GM23338 (cell line): ENCODE results near the gene ATP9B. TPM values are rescaled to one million over a fixed set of nuclear protein-coding genes. Genes with fewer than 3 reads are reported as not detected.

Source experiments
- ATAC-seq: fragments of 200-7000 bp; cut with Tn5 transposase; 3 replicates; pipeline ENCODE4 v1.9.1; 2020
- DNase-seq: peaks from one replicate; pipeline ENCODE4 v3.0.0-alpha.2; 2015; ENCODE audit warnings: low spot score
- H2AFZ ChIP-seq: fragments of 200-600 bp; sonication (generic); 2 replicates; pipeline ENCODE4 v1.8.0; 2016; ENCODE audit warnings: antibody characterized with exemption, mild to moderate bottlenecking, moderate library complexity
- H3F3A ChIP-seq: fragments of 200-600 bp; sonication (generic); replicated peaks from 2 replicates; pipeline ENCODE4 v1.8.0; 2017; ENCODE audit warnings: antibody characterized with exemption, mixed run types, low read depth
- H3K27ac ChIP-seq: fragments of 200-600 bp; sonication (generic); 2 replicates; pipeline ENCODE4 v1.6.1; 2016; ENCODE audit warnings: low read depth
- H3K27me3 ChIP-seq: fragments of 200-600 bp; sonication (generic); 2 replicates; pipeline ENCODE4 v1.8.0; 2016; ENCODE audit warnings: mild to moderate bottlenecking, mixed run types, moderate library complexity; ENCODE audit not compliant: insufficient read depth
- H3K36me3 ChIP-seq: fragments of 200-600 bp; sonication (generic); 2 replicates; pipeline ENCODE4 v1.8.0; 2016; ENCODE audit warnings: mild to moderate bottlenecking; ENCODE audit not compliant: insufficient read depth
- H3K4me1 ChIP-seq: fragments of 200-600 bp; sonication (generic); 2 replicates; pipeline ENCODE4 v1.8.0; 2016; ENCODE audit warnings: mild to moderate bottlenecking, moderate library complexity; ENCODE audit not compliant: insufficient read depth
- H3K4me2 ChIP-seq: fragments of 200-600 bp; sonication (generic); 2 replicates; pipeline ENCODE4 v1.7.1; 2017; ENCODE audit warnings: mixed run types
- H3K4me3 ChIP-seq: fragments of 200-600 bp; sonication (generic); 2 replicates; pipeline ENCODE4 v1.6.1; 2016; ENCODE audit warnings: mixed run types
- H3K79me2 ChIP-seq: fragments of 200-600 bp; sonication (generic); replicated peaks from 2 replicates; pipeline ENCODE4 v1.8.0; 2017; ENCODE audit warnings: mild to moderate bottlenecking; ENCODE audit not compliant: insufficient read depth
- H3K9me2 ChIP-seq: fragments of 200-600 bp; sonication (generic); 2 replicates; pipeline ENCODE4 v1.8.0; 2017; ENCODE audit not compliant: insufficient read depth
- H4K20me1 ChIP-seq: fragments of 200-600 bp; sonication (generic); replicated peaks from 2 replicates; pipeline ENCODE4 v1.8.0; 2017; ENCODE audit warnings: mild to moderate bottlenecking; ENCODE audit not compliant: insufficient read depth
- H3K27ac Mint-ChIP-seq: 2 replicates; pipeline ENCODE4 v1.8.0; 2020; ENCODE audit warnings: inconsistent platforms, mild to moderate bottlenecking, moderate library complexity, mixed read lengths
- H3K27me3 Mint-ChIP-seq: 3 replicates; pipeline ENCODE4 v1.8.0; 2022; ENCODE audit warnings: low read depth, mild to moderate bottlenecking, moderate library complexity, mixed read lengths, inconsistent platforms; ENCODE audit not compliant: insufficient read depth, poor library complexity
- H3K36me3 Mint-ChIP-seq: 3 replicates; pipeline ENCODE4 v1.8.0; 2021; ENCODE audit warnings: low read depth, mild to moderate bottlenecking, inconsistent platforms, moderate library complexity, mixed read lengths
- H3K4me1 Mint-ChIP-seq: 3 replicates; pipeline ENCODE4 v1.8.0; 2020; ENCODE audit warnings: mild to moderate bottlenecking, inconsistent platforms, mixed read lengths
- H3K4me3 Mint-ChIP-seq: 3 replicates; pipeline ENCODE4 v1.8.0; 2021; ENCODE audit warnings: moderate library complexity, mild to moderate bottlenecking, inconsistent platforms, mixed read lengths
- H3K9me3 Mint-ChIP-seq: 3 replicates; pipeline ENCODE4 v1.8.0; 2020; ENCODE audit warnings: moderate library complexity, mild to moderate bottlenecking, inconsistent platforms, mixed read lengths
- CREB1 ChIP-seq: fragments of 250-450 bp; sonication (Bioruptor Pico); IDR thresholded peaks from 2 replicates; pipeline ENCODE4 v1.5.0; 2020; ENCODE audit warnings: low read depth, mild to moderate bottlenecking, moderate library complexity
- CTCF ChIP-seq, 2 experiments: fragments of 200-600 bp in 1 of 2; sonication (generic) in 1 of 2; conservative IDR thresholded peaks; 2 replicates each; pipeline versions ENCODE4 v1.5.1 to v1.6.1; 2016 to 2017; ENCODE audit warnings: antibody characterized with exemption in 2 of 2, low read depth in 2 of 2, mild to moderate bottlenecking in 2 of 2, moderate library complexity in 1 of 2
- ETS1 ChIP-seq: IDR thresholded peaks from 2 replicates; pipeline ENCODE4 v1.6.1; 2016; ENCODE audit warnings: antibody characterized with exemption
- EZH2phosphoT487 ChIP-seq: fragments of 200-600 bp; sonication (generic); IDR thresholded peaks from one replicate; pipeline ENCODE4 v1.8.1; 2018; ENCODE audit warnings: antibody characterized with exemption; ENCODE audit not compliant: unreplicated experiment
- JUNB ChIP-seq: IDR thresholded peaks from one replicate; pipeline ENCODE4 v1.6.1; 2016; ENCODE audit warnings: antibody characterized with exemption; ENCODE audit not compliant: unreplicated experiment
- NANOG ChIP-seq: IDR thresholded peaks from 2 replicates; pipeline ENCODE4 v1.6.1; 2016; ENCODE audit warnings: antibody characterized with exemption, borderline replicate concordance
- POLR2AphosphoS5 ChIP-seq: IDR thresholded peaks from 2 replicates; pipeline ENCODE4 v1.6.1; 2016; ENCODE audit warnings: antibody characterized with exemption, low read depth
- ZNF114 ChIP-seq: fragments of 250-450 bp; sonication (Bioruptor Pico); IDR thresholded peaks from 2 replicates; pipeline ENCODE4 v1.5.0; 2020; ENCODE audit warnings: mild to moderate bottlenecking, moderate library complexity
- ZNF331 ChIP-seq: fragments of 250-450 bp; sonication (Bioruptor Pico); IDR thresholded peaks from 2 replicates; pipeline ENCODE4 v1.5.0; 2020; ENCODE audit warnings: low read depth, mild to moderate bottlenecking, moderate library complexity
- ZNF462 ChIP-seq: fragments of 250-450 bp; sonication (Bioruptor Pico); IDR thresholded peaks from 2 replicates; pipeline ENCODE4 v1.5.0; 2020; ENCODE audit warnings: mild to moderate bottlenecking, moderate library complexity
- polyA plus RNA-seq: library from polyadenylated mRNA; unstranded; fragments of >200 nt; fragmentation: Nextera tagmentation; extraction: Ambion mirVana; gene quantifications from 2 replicates; pipeline ENCODE4 v1.2.1, GENCODE V29; 2016
- total RNA-seq: library from RNA; depleted of rRNA; stranded (reverse); fragments of >200 nt; shearing (Covaris generic); gene quantifications from 2 replicates; pipeline ENCODE4 v1.2.3, GENCODE V29; 2014

Gene ATP9B
- total and polyA plus RNA-seq, 2 experiments from 2014 or later, result 14.2 to 25.6 TPM

- H3K27ac Mint-ChIP-seq, result no peak overlapping the region
Observed at GRCh38 chr18:79227621-79228020, 158.4 kb downstream of the ATP9B start.

GRCh38 chr18:79229431-79229830 is 160.2 kb downstream of the ATP9B start:
- no peaks in the 10 kb centered on the region for H3F3A ChIP-seq
- no peaks in the 10 kb centered on the region; the same call in 1 of the 2 replicates for H3K9me2 ChIP-seq
- H3K27me3 ChIP-seq, result no peaks in the 10 kb centered on the region
- no peaks in the 10 kb centered on the region for H3K36me3 ChIP-seq
- Mint-ChIP-seq H3K27me3 (peaks cover 3% of the 10 kb centered on the region), H3K4me1 (peaks cover 4% of the 10 kb centered on the region; the same call in 2 of the 3 replicates), H3K4me3 (no peak overlapping the region), H3K27ac (no peak overlapping the region), H3K36me3 (no peaks in the 10 kb centered on the region), H3K9me3 (no peaks in the 10 kb centered on the region)
- DNase-seq (no peak), ATAC-seq (no peak)
- H3K27ac ChIP-seq, result no peak overlapping the region
- H3K4me3 ChIP-seq, result no peak overlapping the region
- H3K4me2 ChIP-seq, result no peak overlapping the region
- no peaks in the 10 kb centered on the region for H3K4me1 ChIP-seq
- no peaks in the 10 kb centered on the region for H4K20me1 ChIP-seq
- no peaks in the 10 kb centered on the region for H3K79me2 ChIP-seq
- H2AFZ ChIP-seq, result no peak overlapping the region
- TF ChIP-seq EZH2phosphoT487 (no peak), JUNB (no peak), ZNF114 (CRISPR knock-in tag) (no peak), ZNF462 (no peak), NANOG (no peak), ZNF331 (CRISPR knock-in tag) (no peak), POLR2AphosphoS5 (no peak)

More at GRCh38 chr18:79227621-79228020, 158.4 kb downstream of the ATP9B start:
- H3K36me3 Mint-ChIP-seq, result no peaks in the 10 kb centered on the region
- H3K9me3 Mint-ChIP-seq, result no peaks in the 10 kb centered on the region
- H3K4me2 ChIP-seq, result no peak overlapping the region
- no peaks in the 10 kb centered on the region; the same call in 1 of the 2 replicates for H3K9me2 ChIP-seq
- H4K20me1 ChIP-seq, result no peaks in the 10 kb centered on the region
- H3K4me1 ChIP-seq, result no peaks in the 10 kb centered on the region
- no peak for DNase-seq
- H3K4me1 Mint-ChIP-seq, result peaks cover 4% of the 10 kb centered on the region; the same call in 2 of the 3 replicates
- ATAC-seq, result no peak
- H3K36me3 ChIP-seq, result no peaks in the 10 kb centered on the region
- no peaks in the 10 kb centered on the region for H3F3A ChIP-seq
- no peaks in the 10 kb centered on the region for H3K27me3 ChIP-seq
- H3K27me3 Mint-ChIP-seq, result peaks cover 2% of the 10 kb centered on the region
- no peak overlapping the region for H2AFZ ChIP-seq
- no peak overlapping the region for H3K4me3 ChIP-seq
- H3K27ac ChIP-seq, result no peak overlapping the region
- no peak overlapping the region for H3K4me3 Mint-ChIP-seq
- H3K79me2 ChIP-seq, result no peaks in the 10 kb centered on the region
- TF ChIP-seq EZH2phosphoT487 (no peak), POLR2AphosphoS5 (no peak), ETS1 (no peak), CREB1 (no peak), CTCF (conservative IDR thresholded peaks at IDR 0.05; ENCODE audit: low read depth in 2 of 2) (no peak)
